Activated CD4-positive, alpha-beta T cell treated with anti-CD3 and anti-CD28 coated beads, Interleukin-10, Interleukin-2, amounts not matched to agents 100 ng/mL and 50 ng/mL, durations not matched to agents 16 hours and 8 hours (primary cell): ENCODE results near the gene ADAMTS17.

ENCODE experiments used
- DNase-seq: peaks from one replicate; pipeline ENCODE4 v3.0.0-alpha.2; 2020

ADAMTS17 gene

GRCh38 chr15:100338971-100339444 is 2.8 kb downstream of the ADAMTS17 start:
- peak; percentile 61 for DNase-seq

- DNase-seq, result no peak
Observed at GRCh38 chr15:100338247-100338646, 3.5 kb downstream of the ADAMTS17 start.

GRCh38 chr15:100337096-100338044 is 4.4 kb downstream of the ADAMTS17 start:
- no peak for DNase-seq

GRCh38 chr15:100336061-100336460 is 5.7 kb downstream of the ADAMTS17 start:
- DNase-seq, result no peak

GRCh38 chr15:100335335-100335999 is 6.3 kb downstream of the ADAMTS17 start:
- no peak for DNase-seq

GRCh38 chr15:100334905-100335304 is 6.9 kb downstream of the ADAMTS17 start:
- no peak for DNase-seq

GRCh38 chr15:100334456-100334855 is 7.3 kb downstream of the ADAMTS17 start:
- no peak for DNase-seq

- DNase-seq, result no peak
Observed at GRCh38 chr15:100334015-100334414, 7.8 kb downstream of the ADAMTS17 start.

GRCh38 chr15:100333236-100333635 is 8.5 kb downstream of the ADAMTS17 start:
- DNase-seq, result no peak

GRCh38 chr15:100332721-100333120 is 9.1 kb downstream of the ADAMTS17 start:
- no peak for DNase-seq

- DNase-seq, result no peak
Observed at GRCh38 chr15:100332231-100332630, 9.5 kb downstream of the ADAMTS17 start.

GRCh38 chr15:100330629-100331215 is 11.1 kb downstream of the ADAMTS17 start:
- peak; percentile 50 for DNase-seq

GRCh38 chr15:100330221-100330620 is 11.6 kb downstream of the ADAMTS17 start:
- DNase-seq, result peak; percentile 23

- no peak for DNase-seq
Observed at GRCh38 chr15:100328796-100329195, 13.0 kb downstream of the ADAMTS17 start.

GRCh38 chr15:100318880-100319279 is 22.9 kb downstream of the ADAMTS17 start:
- DNase-seq, result no peak

- DNase-seq, result no peak
Observed at GRCh38 chr15:100314809-100315400, 26.9 kb downstream of the ADAMTS17 start.

GRCh38 chr15:100311833-100312476 is 29.8 kb downstream of the ADAMTS17 start:
- DNase-seq, result no peak

- DNase-seq, result no peak
Observed at GRCh38 chr15:100311154-100311625, 30.6 kb downstream of the ADAMTS17 start.

GRCh38 chr15:100310513-100311153 is 31.1 kb downstream of the ADAMTS17 start:
- DNase-seq, result no peak

- DNase-seq, result no peak
Observed at GRCh38 chr15:100310041-100310405, 31.8 kb downstream of the ADAMTS17 start.

- no peak for DNase-seq
Observed at GRCh38 chr15:100309109-100310040, 32.4 kb downstream of the ADAMTS17 start.
